Uterus (tissue), 2 donors: Measurements from ENCODE around the gene ASB5.

Experiments used
- POLR2A ChIP-seq, 2 donors: fragments of 450-650 bp; IDR thresholded peaks; one replicate each; pipeline ENCODE4 v1.6.1; 2016; ENCODE audit warnings: antibody characterized with exemption in 2 of 2, mild to moderate bottlenecking in 1 of 2, moderate library complexity in 1 of 2
- TF ChIP-seq, protein P1 (sequence below), 4 experiments: fragments of 200-600 bp in 2 of 4; fragments of 450-650 bp in 2 of 4; sonication (generic) in 2 of 4; IDR thresholded peaks; one replicate each; pipeline ENCODE4 v1.5.1; 2016 to 2019; ENCODE audit warnings: antibody characterized with exemption in 4 of 4, mild to moderate bottlenecking in 2 of 4, moderate library complexity in 1 of 4

DNA sequence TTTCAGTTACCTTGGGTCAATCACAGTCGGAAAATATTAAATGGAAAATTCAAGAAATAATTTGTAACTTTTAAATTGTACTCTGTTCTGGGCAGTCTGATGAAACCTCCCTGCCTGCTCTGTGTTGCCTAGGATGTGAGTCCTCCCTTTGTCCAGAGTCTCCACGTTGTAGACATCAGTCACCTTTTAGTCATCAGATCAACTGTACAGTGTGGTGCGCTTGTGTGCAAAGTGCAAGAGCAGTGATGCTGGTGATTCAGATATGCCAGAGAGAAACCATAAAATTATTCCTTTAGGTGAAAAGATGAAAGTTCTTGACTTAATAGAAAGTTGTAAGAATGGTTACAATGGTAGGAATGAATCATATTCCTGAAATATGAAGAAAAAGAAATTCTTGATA lies 75.1 kb downstream of the ASB5 start:
- TF ChIP-seq, protein P1, sequence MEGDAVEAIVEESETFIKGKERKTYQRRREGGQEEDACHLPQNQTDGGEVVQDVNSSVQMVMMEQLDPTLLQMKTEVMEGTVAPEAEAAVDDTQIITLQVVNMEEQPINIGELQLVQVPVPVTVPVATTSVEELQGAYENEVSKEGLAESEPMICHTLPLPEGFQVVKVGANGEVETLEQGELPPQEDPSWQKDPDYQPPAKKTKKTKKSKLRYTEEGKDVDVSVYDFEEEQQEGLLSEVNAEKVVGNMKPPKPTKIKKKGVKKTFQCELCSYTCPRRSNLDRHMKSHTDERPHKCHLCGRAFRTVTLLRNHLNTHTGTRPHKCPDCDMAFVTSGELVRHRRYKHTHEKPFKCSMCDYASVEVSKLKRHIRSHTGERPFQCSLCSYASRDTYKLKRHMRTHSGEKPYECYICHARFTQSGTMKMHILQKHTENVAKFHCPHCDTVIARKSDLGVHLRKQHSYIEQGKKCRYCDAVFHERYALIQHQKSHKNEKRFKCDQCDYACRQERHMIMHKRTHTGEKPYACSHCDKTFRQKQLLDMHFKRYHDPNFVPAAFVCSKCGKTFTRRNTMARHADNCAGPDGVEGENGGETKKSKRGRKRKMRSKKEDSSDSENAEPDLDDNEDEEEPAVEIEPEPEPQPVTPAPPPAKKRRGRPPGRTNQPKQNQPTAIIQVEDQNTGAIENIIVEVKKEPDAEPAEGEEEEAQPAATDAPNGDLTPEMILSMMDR (IDR thresholded peaks at IDR 0.05) = no peak
- TF ChIP-seq POLR2A (IDR thresholded peaks at IDR 0.05) = no peak
